ENCODE measurements around the gene DHPS.
A peak's percentile ranks its signal among the peaks of the same experiment; 100 is the strongest.
"Not testable (repeated sequence)": the region's sequence is repeated elsewhere in the genome, so short reads cannot be mapped to it uniquely, and the experiment has no call there.

DHPS gene

DNA sequence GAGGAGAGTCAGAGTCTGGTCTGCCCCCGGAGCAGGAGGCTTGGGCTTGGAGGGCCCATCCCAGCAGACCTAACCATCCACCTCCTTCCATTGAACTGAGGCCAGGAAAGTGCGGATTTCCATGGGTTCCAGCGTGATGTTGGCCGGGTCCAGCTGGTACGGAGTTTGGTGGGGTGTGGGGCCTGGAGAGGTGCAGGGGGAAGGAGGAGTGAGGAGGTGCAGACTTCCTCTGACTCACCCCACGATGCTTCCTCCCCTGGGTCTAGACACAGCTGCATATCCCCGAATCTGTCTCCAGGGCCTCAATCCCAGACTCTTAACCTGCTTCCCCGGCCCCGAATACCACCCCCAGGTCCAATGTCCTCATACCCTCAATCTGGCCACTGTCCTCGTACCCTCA is 35.1 kb downstream of the DHPS start:
- DNase-seq (ENCODE audit: low read depth): no peak

DNA sequence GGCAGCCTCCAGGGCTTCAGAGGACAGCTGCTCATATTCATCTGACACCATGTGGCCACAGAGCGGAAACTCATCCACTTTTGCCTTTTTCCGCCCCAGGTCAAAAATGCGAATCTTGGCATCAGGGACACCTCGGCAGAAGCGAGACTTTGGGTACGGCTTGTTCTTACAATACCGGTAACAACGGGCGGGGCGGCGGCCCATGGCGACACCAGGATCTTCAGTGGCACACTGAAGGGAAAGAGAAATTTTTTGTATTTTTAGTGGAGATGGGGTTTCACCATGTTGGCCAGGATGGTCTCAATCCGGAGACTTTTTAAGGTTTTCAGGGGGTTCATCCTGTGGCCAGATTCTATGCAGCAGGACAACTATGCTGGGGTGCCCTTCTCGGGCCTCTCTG is 38.0 kb downstream of the DHPS start:
- DNase-seq (ENCODE audit: low read depth): not testable (repeated sequence)

DNA sequence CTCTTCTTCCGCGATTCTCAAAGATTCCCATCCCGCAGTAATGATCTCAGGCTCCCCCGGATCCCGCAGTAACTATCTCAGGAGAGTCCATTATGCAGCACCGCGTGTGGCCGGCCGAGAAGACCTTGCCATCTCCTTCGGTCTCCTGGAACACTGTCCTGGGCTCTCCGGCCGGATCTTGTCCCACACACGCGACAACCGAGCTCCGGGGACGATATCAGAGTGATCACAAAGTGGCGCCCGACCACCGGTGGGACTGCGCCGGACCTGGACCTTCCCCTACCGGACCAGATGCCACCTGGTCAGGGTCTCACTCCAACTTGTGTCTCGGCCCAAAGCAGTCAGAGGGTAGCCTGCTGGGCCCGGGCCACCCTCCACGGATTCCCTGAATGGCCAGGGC is 39.2 kb downstream of the DHPS start:
- DNase-seq (ENCODE audit: low read depth): no peak

DNA sequence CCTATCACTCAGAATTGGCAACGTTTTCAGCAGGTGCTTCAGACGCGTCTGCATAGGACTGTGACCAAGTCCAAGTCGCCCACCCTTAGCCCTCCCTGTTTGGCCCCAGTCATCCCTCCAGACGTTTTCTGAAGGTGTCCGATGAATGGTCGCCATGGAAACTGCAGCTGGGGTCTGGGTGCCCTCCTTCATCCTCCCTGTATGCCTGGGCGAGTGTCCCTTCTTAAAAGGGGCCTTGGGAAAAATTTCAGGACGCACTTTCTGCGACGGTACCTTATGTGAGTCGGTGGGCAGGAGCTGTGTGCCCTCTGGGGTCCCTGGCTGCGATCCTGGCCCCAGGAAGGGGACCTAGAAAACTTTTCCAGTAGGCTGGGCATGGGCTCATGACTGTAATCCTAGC is 40.2 kb downstream of the DHPS start:
- no peak for DNase-seq (ENCODE audit: low read depth)

DNA sequence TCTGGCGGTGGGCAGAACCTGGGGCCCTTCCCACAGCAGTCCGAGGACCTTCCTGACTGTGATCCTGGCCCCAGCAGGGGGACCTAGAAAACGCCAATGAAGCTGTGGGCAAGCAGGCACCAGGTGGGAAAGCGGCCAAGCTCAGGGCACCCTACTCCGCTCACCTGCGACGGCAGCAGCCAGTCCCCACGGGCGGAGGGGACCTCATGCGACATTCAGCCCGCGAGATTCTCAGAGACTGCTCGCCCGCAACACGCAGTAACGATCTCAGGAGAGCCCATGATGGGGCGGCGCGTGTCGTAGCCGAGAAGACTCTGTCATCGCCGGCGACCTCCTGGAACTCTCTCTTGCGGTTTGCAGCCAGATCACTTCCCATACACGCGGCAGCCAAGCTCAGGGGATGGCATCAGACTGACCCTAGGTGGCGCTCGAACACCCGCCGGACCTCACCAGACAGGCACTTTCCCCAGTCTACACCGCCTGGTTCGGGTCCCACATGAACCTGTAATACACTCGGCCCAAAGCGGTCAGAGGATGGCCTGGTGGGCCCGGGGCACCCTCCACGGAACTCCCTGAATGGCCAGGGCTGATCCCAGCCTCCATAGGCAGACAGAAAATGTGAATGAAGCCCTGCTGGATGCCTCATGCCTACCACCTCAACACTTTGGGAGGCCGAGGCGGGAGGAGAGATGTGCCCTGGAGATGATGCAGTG is 41.6 kb downstream of the DHPS start:
- DNase-seq (ENCODE audit: low read depth): peak; percentile 48

DNA sequence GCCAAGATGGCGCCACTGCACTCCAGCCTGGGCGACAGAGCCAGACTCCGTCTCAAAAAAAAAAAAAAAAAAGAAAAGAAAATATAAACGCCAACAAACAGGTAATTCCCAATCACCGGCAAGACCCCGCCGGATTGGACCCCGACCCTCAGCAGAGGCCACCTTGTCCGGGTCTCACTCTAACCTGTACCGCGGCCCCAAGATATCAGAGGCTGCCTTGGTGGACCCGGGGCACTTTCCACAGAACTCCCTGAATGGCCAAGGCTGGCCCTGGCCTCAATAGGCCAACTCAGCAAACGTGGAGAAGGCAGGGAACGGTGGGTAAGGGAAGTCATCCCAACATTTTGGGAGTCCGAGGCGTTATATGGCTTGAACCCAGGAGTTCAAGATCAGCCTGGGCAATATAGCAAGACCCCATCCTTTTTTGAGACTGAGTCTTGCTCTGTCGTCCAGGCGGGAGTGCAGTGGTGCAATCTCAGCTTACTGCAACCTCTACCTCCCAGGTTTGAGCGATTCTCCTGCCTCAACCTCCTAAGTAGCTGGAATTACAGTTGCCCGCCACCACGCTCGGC is 43.0 kb downstream of the DHPS start:
- DNase-seq (ENCODE audit: low read depth): no peak

DNA sequence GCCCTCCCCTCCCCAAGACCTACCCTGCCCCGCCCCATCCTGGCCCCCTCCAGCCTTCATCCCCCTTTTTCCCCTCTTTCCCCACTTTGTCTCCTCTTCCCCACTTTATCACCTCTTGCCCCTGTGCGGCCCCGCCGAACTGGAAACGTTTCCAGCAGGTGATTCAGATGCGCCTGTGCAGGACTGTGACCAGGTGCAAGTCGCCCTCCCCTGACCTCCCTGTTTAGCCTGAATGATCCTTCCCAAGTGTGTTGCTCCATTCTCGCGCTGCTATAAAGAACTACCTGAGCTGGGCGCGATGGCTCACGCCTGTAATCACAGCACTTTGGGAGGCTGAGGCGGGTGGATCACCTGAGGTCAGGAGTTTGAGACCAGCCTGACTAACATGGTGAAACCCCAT is 45.0 kb downstream of the DHPS start:
- DNase-seq (ENCODE audit: low read depth): no peak

DNA sequence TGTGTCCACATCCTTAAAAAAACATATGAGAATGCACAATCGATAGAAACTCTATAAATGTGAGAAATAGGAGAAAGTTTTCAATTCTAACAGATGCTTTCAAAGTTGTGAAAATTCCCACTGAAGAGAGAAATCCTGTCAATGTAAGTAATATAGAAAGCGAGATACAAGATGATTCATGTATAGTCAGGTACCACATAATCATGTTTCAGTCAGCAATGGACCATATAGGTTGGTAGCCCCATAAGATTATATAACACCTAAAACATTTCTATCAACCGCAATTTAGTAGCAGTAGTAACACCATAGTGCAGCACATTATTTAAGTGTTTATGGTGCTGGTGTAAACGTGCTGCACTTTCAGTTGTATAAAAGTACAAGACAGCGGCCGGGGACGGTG is 52.5 kb downstream of the DHPS start:
- no peak for DNase-seq (ENCODE audit: low read depth)

DNA sequence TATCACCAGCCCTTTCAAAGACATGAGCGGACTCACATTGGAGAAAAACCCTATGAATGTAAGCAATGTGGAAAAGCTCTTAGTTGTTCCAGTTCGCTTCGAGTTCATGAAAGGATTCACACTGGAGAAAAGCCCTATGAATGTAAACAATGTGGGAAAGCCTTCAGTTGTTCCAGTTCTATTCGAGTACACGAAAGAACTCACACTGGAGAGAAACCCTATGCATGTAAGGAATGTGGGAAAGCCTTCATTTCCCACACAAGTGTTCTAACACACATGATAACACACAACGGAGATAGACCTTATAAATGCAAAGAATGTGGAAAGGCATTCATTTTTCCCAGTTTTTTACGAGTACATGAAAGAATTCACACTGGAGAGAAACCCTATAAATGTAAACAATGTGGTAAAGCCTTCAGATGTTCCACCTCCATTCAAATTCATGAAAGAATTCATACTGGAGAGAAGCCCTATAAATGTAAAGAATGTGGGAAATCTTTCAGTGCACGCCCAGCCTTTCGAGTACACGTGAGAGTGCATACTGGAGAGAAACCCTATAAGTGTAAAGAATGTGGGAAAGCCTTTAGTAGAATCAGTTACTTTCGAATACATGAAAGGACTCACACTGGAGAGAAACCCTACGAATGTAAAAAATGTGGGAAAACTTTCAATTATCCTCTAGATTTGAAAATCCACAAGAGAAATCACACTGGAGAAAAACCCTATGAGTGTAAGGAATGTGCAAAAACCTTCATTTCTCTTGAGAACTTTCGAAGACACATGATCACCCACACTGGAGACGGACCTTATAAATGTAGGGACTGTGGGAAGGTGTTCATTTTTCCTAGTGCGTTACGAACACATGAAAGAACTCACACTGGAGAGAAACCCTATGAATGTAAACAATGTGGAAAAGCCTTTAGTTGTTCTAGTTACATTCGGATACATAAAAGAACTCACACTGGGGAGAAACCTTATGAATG is 53.3 kb downstream of the DHPS start:
- DNase-seq (ENCODE audit: low read depth): no peak

DNA sequence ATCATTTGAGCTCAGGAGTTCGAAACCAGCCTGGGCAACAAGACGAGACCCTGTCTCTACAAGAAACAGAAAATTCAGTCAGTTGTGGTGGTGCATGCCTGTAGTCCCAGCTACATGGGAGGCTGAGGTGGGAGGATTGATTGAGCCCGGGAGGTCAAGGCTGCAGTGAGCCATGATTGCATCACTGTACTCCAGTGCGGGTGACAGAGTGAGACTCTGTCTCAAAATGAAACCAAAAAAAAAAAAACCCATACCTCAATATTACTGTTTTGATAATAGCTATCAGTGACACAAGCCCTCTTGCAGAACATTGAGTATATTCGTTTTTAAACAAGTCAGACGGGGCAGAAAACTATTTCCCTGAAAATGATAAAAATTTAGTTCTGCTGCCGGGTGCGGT is 54.7 kb downstream of the DHPS start:
- DNase-seq (ENCODE audit: low read depth): no peak

All from fibroblast of the conjunctiva (primary cell).